Measurements from ENCODE around the gene GDF7. TPM values are rescaled to one million over a fixed set of nuclear protein-coding genes. Genes with fewer than 3 reads are reported as not detected.

Gene GDF7
- total and polyA plus RNA-seq, 2 of the 8 experiments (the other 6 are each of a cell fraction or from before 2014, with no cell fraction given), result 0.04 to 0.06 TPM

DNA sequence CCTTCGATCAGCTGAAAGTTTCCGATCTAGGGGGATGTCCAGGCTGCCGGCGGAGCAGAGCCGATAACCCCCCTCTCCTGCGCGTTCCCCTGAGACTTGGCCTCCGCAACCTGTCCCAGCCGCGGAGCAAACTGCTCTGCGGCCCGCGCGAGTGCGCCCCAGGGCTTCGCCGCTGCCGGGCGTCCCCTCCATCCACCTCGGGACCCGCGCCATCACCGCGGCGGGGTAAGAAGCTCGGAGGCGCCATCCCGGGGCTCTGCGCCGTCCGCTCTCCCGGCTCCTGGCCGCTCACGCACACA, 990 bp upstream of the GDF7 start:
- Histone ChIP-seq H4K8ac (ENCODE audit: extremely low read depth, insufficient read depth, low read length) (no peak overlapping the region), H2BK120ac (replicated peaks; ENCODE audit: low read depth, low read length) (no peak overlapping the region), H4K5ac (ENCODE audit: insufficient read length, low read depth, low read length) (no peak overlapping the region), H4K20me1 (replicated peaks in 1 of 2; ENCODE audit: control insufficient read depth in 1 of 2, insufficient read depth in 2 of 2, low read length in 2 of 2) (peaks cover 2 to 16% of the 10 kb centered on the region in 2 experiments), H3K27me3 (replicated peaks in 1 of 4; ENCODE audit: control insufficient read depth in 3 of 4, extremely low read depth in 1 of 4, insufficient read depth in 3 of 4, low read length in 3 of 4) (peaks cover 79 to 92% (median 88%) of the 10 kb centered on the region in 4 experiments), H2BK5ac (ENCODE audit: low read depth, low read length) (no peak overlapping the region), H3K4me2 (ENCODE audit: insufficient read depth in 1 of 2, low read depth in 2 of 2, low read length in 2 of 2) (peak overlapping the region; percentile 88 to 92), H3K36me3 (ENCODE audit: control insufficient read depth in 2 of 4, insufficient read depth in 4 of 4, low read length in 3 of 4) (peaks cover 0 to 5% (median 0%) of the 10 kb centered on the region in 4 experiments; a peak in 1 of 8 replicates), H2BK12ac (ENCODE audit: low read depth, low read length) (peak overlapping the region; percentile 68; the same call in 1 of the 2 replicates), H3K23me2 (ENCODE audit: low read depth, low read length) (peaks cover 17% of the 10 kb centered on the region; the same call in 1 of the 2 replicates), H3K56ac (replicated peaks; ENCODE audit: insufficient read length, low read depth, low read length) (no peak overlapping the region), H3K4ac (replicated peaks; ENCODE audit: insufficient read length, low read depth, low read length) (no peak overlapping the region), H3K9ac (replicated peaks in 1 of 4; ENCODE audit: extremely low read depth in 1 of 4, low read depth in 3 of 4, low read length in 3 of 4) (no peak overlapping the region), H3K79me2 (ENCODE audit: control insufficient read depth in 1 of 2, insufficient read depth in 2 of 2, low read length in 2 of 2) (no peaks in the 10 kb centered on the region), H2AFZ (ENCODE audit: low read length) (0 out of 2 replicates have a peak overlapping the region, but pooled peaks have one; percentile 2), H3K14ac (ENCODE audit: insufficient read length) (no peak overlapping the region), H3K27ac (ENCODE audit: low read depth, low read length) (no peak overlapping the region), H2BK15ac (ENCODE audit: low read length) (no peak overlapping the region), H3K4me3 (ENCODE audit: extremely low read depth in 1 of 4, insufficient read depth in 2 of 4, low read depth in 3 of 4, low read length in 4 of 4) (peak overlapping the region; percentile 40 to 76 (median 58)), H2BK20ac (ENCODE audit: low read length) (no peak overlapping the region), H2AK5ac (ENCODE audit: low read depth, low read length) (no peak overlapping the region), H3K23ac (ENCODE audit: insufficient read length) (no peak overlapping the region), H3K79me1 (ENCODE audit: low read depth, low read length) (no peaks in the 10 kb centered on the region), H4K91ac (replicated peaks; ENCODE audit: insufficient read length, low read length) (no peak overlapping the region), H3K9me3 (ENCODE audit: insufficient read depth in 2 of 2, low read depth in 1 of 2, low read length in 1 of 2) (no peaks in the 10 kb centered on the region; a peak in 1 of 4 replicates), H3K18ac (ENCODE audit: extremely low read depth, low read length) (peak overlapping the region; percentile 71; the same call in 1 of the 2 replicates), H3K4me1 (replicated peaks in 1 of 4; ENCODE audit: control insufficient read depth in 3 of 4, insufficient read depth in 4 of 4, low read length in 3 of 4) (peaks cover 0 to 25% (median 10%) of the 10 kb centered on the region in 4 experiments; a peak in 6 of 7 replicates)
- FAIRE-seq (no peak), DNase-seq (ENCODE audit: low read depth in 1 of 2, low spot score in 2 of 2) (peak in 1 of 2 experiments; percentile 78)
- ChIA-PET POLR2A (ENCODE audit: partially characterized antibody) (interaction anchor here (0.9 to 2.2 kb wide), 4 partner anchors 9 to 15 kb away, joined by 3 to 8 read pairs (median 7); partner anchors contain the start of gene HS1BP3), CTCF (ENCODE audit: partially characterized antibody) (interaction anchor here (0.8 to 8.9 kb wide), 11 partner anchors 9 to 361 kb away, joined by 3 to 266 read pairs (median 4); partner anchors contain the start of gene HS1BP3)
- 2% methylated on average over 29 of the region's 34 CpGs; no CpG with 5 or more reads in 1 of the 2 experiments for WGBS, 2 experiments (ENCODE audit: extremely low coverage in 1 of 2, insufficient coverage in 1 of 2, insufficient read length in 1 of 2, insufficient replicate concordance in 2 of 2, low coverage in 1 of 2, low lambda C conversion rate in 2 of 2, missing lambda C conversion rate in 1 of 2)
- TF ChIP-seq TAF7 (optimal IDR thresholded peaks at IDR 0.05; ENCODE audit: borderline replicate concordance, low read depth, low read length) (no peak), SAP30 (IDR thresholded peaks at IDR 0.05; ENCODE audit: insufficient read depth, insufficient replicate concordance, low read length) (no peak), NRF1 (IDR thresholded peaks at IDR 0.05; ENCODE audit: low read depth, low read length) (no peak), GABPA (IDR thresholded peaks at IDR 0.05; ENCODE audit: borderline replicate concordance, insufficient read depth, low read length) (peak; percentile 61; the same call in 1 of the 2 replicates), EZH2 (IDR thresholded peaks at IDR 0.05; ENCODE audit: low read depth, low read length, severe bottlenecking) (peak; percentile 98), BCL11A (IDR thresholded peaks at IDR 0.05; ENCODE audit: low read depth in 2 of 2, low read length in 2 of 2) (no peak), JUND (IDR thresholded peaks at IDR 0.05; ENCODE audit: low read length) (no peak), SUZ12 (IDR thresholded peaks at IDR 0.05; ENCODE audit: low read length) (peak; percentile 94; the same call in 1 of the 2 replicates), PHF8 (conservative IDR thresholded peaks at IDR 0.05; ENCODE audit: low read depth, low read length) (no peak), HDAC2 (IDR thresholded peaks at IDR 0.05; ENCODE audit: borderline replicate concordance in 1 of 2, low read depth in 2 of 2, low read length in 2 of 2) (no peak), RNF2 (IDR thresholded peaks at IDR 0.05; ENCODE audit: borderline replicate concordance, low read depth, low read length, missing control alignments, poor library complexity, severe bottlenecking) (peak; percentile 90)

Measured in H1 (cell line).